ENCODE results near the gene FLOT1. TPM values are rescaled to one million over a fixed set of nuclear protein-coding genes. Genes with fewer than 3 reads are reported as not detected.
A peak's percentile ranks its signal among the peaks of the same experiment; 100 is the strongest.

The FLOT1 gene
- total and polyA plus RNA-seq, 2 of the 13 experiments (the other 11 are each of a cell fraction or from before 2014, with no cell fraction given) = 82.3 to 130 TPM

DNA sequence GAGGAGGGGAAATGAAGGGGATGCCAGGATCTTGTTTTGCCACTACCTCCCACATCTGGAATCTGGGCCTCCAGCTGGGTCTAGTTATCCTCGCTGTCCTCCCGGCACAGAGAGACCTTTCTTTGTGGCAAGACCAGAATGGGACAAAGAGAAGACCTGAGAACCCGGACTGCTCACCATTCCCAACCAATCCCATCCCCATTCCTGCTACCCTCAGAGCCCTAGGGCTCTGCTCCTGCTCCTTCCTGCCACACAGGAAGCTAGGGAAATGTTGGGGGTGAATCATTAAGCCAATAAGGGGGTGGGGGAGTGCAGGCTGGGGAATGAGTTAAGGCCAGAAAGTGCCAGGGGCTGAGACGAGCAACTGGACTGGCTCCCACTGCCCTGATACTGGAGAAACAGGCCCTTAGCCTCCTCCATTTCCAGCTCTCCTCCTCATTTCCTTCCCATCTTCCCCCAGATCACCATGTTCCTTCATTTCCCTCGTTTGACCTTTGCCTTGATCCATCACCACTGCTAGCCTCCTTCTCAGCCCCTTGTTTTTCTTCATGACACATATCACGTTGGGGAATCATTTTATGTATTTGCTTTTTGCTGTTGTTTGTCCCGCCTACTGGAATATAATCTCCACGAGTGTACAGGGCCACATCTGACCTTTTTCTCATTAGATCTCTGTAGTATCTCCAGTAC is 6.5 kb upstream of the FLOT1 start (continued):
- TF ChIP-seq, protein P1, sequence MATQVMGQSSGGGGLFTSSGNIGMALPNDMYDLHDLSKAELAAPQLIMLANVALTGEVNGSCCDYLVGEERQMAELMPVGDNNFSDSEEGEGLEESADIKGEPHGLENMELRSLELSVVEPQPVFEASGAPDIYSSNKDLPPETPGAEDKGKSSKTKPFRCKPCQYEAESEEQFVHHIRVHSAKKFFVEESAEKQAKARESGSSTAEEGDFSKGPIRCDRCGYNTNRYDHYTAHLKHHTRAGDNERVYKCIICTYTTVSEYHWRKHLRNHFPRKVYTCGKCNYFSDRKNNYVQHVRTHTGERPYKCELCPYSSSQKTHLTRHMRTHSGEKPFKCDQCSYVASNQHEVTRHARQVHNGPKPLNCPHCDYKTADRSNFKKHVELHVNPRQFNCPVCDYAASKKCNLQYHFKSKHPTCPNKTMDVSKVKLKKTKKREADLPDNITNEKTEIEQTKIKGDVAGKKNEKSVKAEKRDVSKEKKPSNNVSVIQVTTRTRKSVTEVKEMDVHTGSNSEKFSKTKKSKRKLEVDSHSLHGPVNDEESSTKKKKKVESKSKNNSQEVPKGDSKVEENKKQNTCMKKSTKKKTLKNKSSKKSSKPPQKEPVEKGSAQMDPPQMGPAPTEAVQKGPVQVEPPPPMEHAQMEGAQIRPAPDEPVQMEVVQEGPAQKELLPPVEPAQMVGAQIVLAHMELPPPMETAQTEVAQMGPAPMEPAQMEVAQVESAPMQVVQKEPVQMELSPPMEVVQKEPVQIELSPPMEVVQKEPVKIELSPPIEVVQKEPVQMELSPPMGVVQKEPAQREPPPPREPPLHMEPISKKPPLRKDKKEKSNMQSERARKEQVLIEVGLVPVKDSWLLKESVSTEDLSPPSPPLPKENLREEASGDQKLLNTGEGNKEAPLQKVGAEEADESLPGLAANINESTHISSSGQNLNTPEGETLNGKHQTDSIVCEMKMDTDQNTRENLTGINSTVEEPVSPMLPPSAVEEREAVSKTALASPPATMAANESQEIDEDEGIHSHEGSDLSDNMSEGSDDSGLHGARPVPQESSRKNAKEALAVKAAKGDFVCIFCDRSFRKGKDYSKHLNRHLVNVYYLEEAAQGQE (IDR thresholded peaks at IDR 0.05; ENCODE audit: borderline replicate concordance in 1 of 2, low read depth in 1 of 2, low read length in 2 of 2) = peak in 1 of 2 experiments; percentile 64; a peak in 1 of 4 replicates
- TF ChIP-seq, protein P2, sequence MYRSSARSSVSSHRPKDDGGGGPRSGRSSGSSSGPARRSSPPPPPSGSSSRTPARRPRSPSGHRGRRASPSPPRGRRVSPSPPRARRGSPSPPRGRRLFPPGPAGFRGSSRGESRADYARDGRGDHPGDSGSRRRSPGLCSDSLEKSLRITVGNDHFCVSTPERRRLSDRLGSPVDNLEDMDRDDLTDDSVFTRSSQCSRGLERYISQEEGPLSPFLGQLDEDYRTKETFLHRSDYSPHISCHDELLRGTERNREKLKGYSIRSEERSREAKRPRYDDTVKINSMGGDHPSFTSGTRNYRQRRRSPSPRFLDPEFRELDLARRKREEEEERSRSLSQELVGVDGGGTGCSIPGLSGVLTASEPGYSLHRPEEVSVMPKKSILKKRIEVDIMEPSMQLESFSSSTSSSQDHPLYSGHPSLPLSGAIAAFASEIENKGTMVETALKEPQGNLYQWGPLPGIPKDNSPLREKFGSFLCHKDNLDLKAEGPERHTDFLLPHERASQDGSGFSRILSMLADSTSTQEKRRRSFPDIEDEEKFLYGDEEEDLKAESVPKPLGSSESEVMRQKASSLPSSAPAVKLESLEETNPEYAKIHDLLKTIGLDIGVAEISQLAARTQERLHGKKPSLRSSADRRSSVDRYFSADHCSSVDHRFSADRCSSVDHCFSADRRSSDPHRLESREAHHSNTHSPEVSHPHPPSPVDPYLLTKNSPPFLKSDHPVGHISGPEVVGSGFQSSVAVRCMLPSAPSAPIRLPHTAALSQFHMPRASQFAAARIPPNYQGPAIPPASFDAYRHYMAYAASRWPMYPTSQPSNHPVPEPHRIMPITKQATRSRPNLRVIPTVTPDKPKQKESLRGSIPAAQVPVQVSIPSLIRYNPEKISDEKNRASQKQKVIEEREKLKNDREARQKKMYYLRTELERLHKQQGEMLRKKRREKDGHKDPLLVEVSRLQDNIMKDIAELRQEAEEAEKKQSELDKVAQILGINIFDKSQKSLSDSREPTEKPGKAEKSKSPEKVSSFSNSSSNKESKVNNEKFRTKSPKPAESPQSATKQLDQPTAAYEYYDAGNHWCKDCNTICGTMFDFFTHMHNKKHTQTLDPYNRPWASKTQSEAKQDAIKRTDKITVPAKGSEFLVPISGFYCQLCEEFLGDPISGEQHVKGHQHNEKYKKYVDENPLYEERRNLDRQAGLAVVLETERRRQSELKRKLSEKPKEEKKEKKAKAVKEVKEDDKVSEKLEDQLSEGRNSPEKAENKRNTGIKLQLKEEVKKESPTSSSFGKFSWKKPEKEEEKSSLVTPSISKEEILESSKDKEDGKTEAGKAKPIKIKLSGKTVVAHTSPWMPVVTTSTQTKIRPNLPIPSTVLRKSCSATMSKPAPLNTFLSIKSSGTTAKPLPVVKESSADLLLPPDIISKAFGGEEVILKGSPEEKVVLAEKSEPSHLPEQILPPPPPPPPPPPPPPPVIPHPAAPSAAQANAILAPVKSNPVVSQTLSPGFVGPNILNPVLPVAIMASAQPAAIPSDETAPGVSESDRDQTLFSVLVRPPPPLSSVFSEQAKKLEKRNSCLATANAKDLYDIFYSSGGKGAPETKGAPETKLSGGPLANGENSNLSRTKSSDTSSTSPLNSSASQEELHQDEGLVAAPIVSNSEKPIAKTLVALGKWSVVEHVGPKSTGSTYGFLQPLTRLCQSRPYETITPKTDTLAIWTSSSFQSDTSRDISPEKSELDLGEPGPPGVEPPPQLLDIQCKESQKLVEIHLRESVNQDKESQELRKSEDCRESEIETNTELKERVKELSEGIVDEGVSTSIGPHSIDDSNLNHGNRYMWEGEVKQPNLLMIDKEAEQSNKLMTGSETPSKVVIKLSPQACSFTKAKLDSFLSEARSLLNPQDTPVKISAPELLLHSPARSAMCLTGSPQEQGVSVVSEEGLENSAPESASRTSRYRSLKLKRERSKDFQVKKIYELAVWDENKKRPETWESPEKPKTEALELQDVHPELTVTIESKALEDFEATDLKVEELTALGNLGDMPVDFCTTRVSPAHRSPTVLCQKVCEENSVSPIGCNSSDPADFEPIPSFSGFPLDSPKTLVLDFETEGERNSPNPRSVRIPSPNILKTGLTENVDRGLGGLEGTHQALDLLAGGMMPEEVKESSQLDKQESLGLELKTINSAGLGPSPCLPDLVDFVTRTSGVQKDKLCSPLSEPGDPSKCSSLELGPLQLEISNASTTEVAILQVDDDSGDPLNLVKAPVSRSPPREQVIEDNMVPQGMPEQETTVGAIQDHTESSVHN (CRISPR knock-in tag; IDR thresholded peaks at IDR 0.05) = no peak
- peak; percentile 12; the same call in 1 of the 2 replicates for TF ChIP-seq ZSCAN9 (CRISPR knock-in tag; IDR thresholded peaks at IDR 0.05; ENCODE audit: borderline replicate concordance)
- TF ChIP-seq ZKSCAN8 (CRISPR knock-in tag; IDR thresholded peaks at IDR 0.05; ENCODE audit: borderline replicate concordance) = peak; percentile 19; the same call in 1 of the 2 replicates
- peak; percentile 45 for TF ChIP-seq ZSCAN21 (CRISPR knock-in tag; IDR thresholded peaks at IDR 0.05; ENCODE audit: borderline replicate concordance)
- no peak for TF ChIP-seq ZNF598 (CRISPR knock-in tag; IDR thresholded peaks at IDR 0.05; ENCODE audit: borderline replicate concordance)
- TF ChIP-seq, protein P3, sequence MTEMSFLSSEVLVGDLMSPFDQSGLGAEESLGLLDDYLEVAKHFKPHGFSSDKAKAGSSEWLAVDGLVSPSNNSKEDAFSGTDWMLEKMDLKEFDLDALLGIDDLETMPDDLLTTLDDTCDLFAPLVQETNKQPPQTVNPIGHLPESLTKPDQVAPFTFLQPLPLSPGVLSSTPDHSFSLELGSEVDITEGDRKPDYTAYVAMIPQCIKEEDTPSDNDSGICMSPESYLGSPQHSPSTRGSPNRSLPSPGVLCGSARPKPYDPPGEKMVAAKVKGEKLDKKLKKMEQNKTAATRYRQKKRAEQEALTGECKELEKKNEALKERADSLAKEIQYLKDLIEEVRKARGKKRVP (CRISPR knock-in tag; IDR thresholded peaks at IDR 0.05) = 0 out of 4 replicates have a peak, but pooled peaks of 1 of the 2 experiments have one; percentile 11
- 0 out of 2 replicates have a peak, but pooled peaks have one; percentile 11 for TF ChIP-seq ZBTB1 (CRISPR knock-in tag; IDR thresholded peaks at IDR 0.05; ENCODE audit: borderline replicate concordance)
- TF ChIP-seq, protein P4, sequence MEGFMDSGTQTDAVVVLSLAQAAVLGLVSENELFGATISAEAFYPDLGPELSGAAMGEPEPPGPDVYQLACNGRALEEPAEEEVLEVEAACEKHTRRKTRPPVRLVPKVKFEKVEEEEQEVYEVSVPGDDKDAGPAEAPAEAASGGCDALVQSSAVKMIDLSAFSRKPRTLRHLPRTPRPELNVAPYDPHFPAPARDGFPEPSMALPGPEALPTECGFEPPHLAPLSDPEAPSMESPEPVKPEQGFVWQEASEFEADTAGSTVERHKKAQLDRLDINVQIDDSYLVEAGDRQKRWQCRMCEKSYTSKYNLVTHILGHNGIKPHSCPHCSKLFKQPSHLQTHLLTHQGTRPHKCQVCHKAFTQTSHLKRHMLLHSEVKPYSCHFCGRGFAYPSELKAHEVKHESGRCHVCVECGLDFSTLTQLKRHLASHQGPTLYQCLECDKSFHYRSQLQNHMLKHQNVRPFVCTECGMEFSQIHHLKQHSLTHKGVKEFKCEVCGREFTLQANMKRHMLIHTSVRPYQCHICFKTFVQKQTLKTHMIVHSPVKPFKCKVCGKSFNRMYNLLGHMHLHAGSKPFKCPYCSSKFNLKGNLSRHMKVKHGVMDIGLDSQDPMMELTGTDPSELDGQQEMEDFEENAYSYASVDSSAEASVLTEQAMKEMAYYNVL (CRISPR knock-in tag; IDR thresholded peaks at IDR 0.05; ENCODE audit: borderline replicate concordance) = peak; percentile 60; the same call in 1 of the 2 replicates
